ENCODE data around the gene CARD11. TPM values are rescaled to one million over a fixed set of nuclear protein-coding genes. Genes with fewer than 3 reads are reported as not detected.
A peak's percentile ranks its signal among the peaks of the same experiment; 100 is the strongest.

Gene CARD11
- 100 to 1,000 TPM; 136 to 196 TPM for total RNA-seq

GRCh38 chr7:3043544-3044371 lies at the start of gene CARD11:
Gene CARD11 (minus strand): TSS chr7:3043867. CDS start chr7:2958506, 85,361 bp downstream.
- Mint-ChIP-seq H3K36me3 (peaks cover 31% of the 10 kb centered on the region), H3K9me3 (ENCODE audit: low read depth) (no peaks in the 10 kb centered on the region), H3K4me1 (peaks cover 42% of the 10 kb centered on the region), H3K4me3 (peak within 1 kb of the TSS; percentile 99), H3K27ac (peak within 1 kb of the TSS; percentile 95), H3K27me3 (no peaks in the 10 kb centered on the region)
- ATAC-seq (peak; percentile 68), DNase-seq (peak; percentile 77)
- CTCF ChIA-PET: interaction anchor here (1.0 to 5.4 kb wide), 11 partner anchors 11 to 178 kb away, joined by 3 to 28 read pairs (median 4); no protein-coding TSS in a partner anchor

- H3K4me1 Mint-ChIP-seq: peaks cover 69% of the 10 kb centered on the region
- peak overlapping the region; percentile 90 for H3K27ac Mint-ChIP-seq
- peak; percentile 94 for DNase-seq
- CTCF ChIA-PET: interaction anchor here (0.7 to 7.5 kb wide), 17 partner anchors 9 to 228 kb away, joined by 3 to 168 read pairs (median 5); no protein-coding TSS in a partner anchor
- H3K9me3 Mint-ChIP-seq (ENCODE audit: low read depth): no peaks in the 10 kb centered on the region
- ATAC-seq: peak; percentile 81
- H3K4me3 Mint-ChIP-seq: peak overlapping the region; percentile 26
- H3K36me3 Mint-ChIP-seq: peaks cover 17% of the 10 kb centered on the region
- H3K27me3 Mint-ChIP-seq: no peaks in the 10 kb centered on the region
Measured at GRCh38 chr7:3092468-3092867, 48.8 kb upstream of the CARD11 start.

- CTCF ChIA-PET: interaction anchor here (0.7 to 7.5 kb wide), 13 partner anchors 8 to 227 kb away, joined by 3 to 168 read pairs (median 11); no protein-coding TSS in a partner anchor
- DNase-seq: no peak
- Mint-ChIP-seq H3K36me3 (peaks cover 11% of the 10 kb centered on the region), H3K4me1 (peaks cover 66% of the 10 kb centered on the region), H3K27ac (peak overlapping the region; percentile 90), H3K9me3 (ENCODE audit: low read depth) (no peaks in the 10 kb centered on the region), H3K27me3 (no peaks in the 10 kb centered on the region), H3K4me3 (peak overlapping the region; percentile 26)
- no peak for ATAC-seq
Measured at GRCh38 chr7:3091631-3092030, 48.0 kb upstream of the CARD11 start.

- no peak for ATAC-seq
- CTCF ChIA-PET: interaction anchor here (0.8 to 7.5 kb wide), 12 partner anchors 8 to 203 kb away, joined by 3 to 168 read pairs (median 5); partner anchors contain the start of gene CARD11
- H3K36me3 Mint-ChIP-seq: no peaks in the 10 kb centered on the region
- no peak for DNase-seq
- no peaks in the 10 kb centered on the region for H3K9me3 Mint-ChIP-seq (ENCODE audit: low read depth)
- H3K4me1 Mint-ChIP-seq: peaks cover 46% of the 10 kb centered on the region
- H3K27ac Mint-ChIP-seq: no peak overlapping the region
- H3K27me3 Mint-ChIP-seq: no peaks in the 10 kb centered on the region
- no peak overlapping the region for H3K4me3 Mint-ChIP-seq
Measured at GRCh38 chr7:3089493-3089892, 45.8 kb upstream of the CARD11 start.

GRCh38 chr7:3087243-3087755 lies 43.6 kb upstream of the CARD11 start:
- H3K4me3 Mint-ChIP-seq: no peak overlapping the region
- no peak overlapping the region for H3K27ac Mint-ChIP-seq

GRCh38 chr7:3083350-3083749 lies 39.7 kb upstream of the CARD11 start:
- H3K4me3 Mint-ChIP-seq: no peak overlapping the region
- peaks cover 2% of the 10 kb centered on the region for H3K4me1 Mint-ChIP-seq
- DNase-seq: no peak
- peaks cover 5% of the 10 kb centered on the region for H3K36me3 Mint-ChIP-seq
- peaks cover 4% of the 10 kb centered on the region for H3K9me3 Mint-ChIP-seq (ENCODE audit: low read depth)
- no peak overlapping the region for H3K27ac Mint-ChIP-seq
- ATAC-seq: no peak
- CTCF ChIA-PET: interaction anchor here (1.0 to 3.3 kb wide), 4 partner anchors 8 to 17 kb away, joined by 4 to 19 read pairs (median 8); no protein-coding TSS in a partner anchor
- H3K27me3 Mint-ChIP-seq: no peaks in the 10 kb centered on the region

More at GRCh38 chr7:3087243-3087755, 43.6 kb upstream of the CARD11 start:
- no peaks in the 10 kb centered on the region for H3K9me3 Mint-ChIP-seq (ENCODE audit: low read depth)
- H3K27me3 Mint-ChIP-seq: no peaks in the 10 kb centered on the region
- DNase-seq (no peak), ATAC-seq (no peak)
- no peaks in the 10 kb centered on the region for H3K36me3 Mint-ChIP-seq
- H3K4me1 Mint-ChIP-seq: peaks cover 28% of the 10 kb centered on the region
- CTCF ChIA-PET: interaction anchor here (0.9 to 2.7 kb wide), 6 partner anchors 18 to 67 kb away, joined by 3 to 13 read pairs (median 4); no protein-coding TSS in a partner anchor

- Mint-ChIP-seq H3K4me3 (no peak overlapping the region), H3K27ac (no peak overlapping the region)
Measured at GRCh38 chr7:3082831-3083230, 39.2 kb upstream of the CARD11 start.

GRCh38 chr7:3082386-3082785 lies 38.7 kb upstream of the CARD11 start:
- H3K27ac Mint-ChIP-seq: no peak overlapping the region
- H3K4me3 Mint-ChIP-seq: no peak overlapping the region
- H3K36me3 Mint-ChIP-seq: peaks cover 5% of the 10 kb centered on the region
- peaks cover 4% of the 10 kb centered on the region for H3K9me3 Mint-ChIP-seq (ENCODE audit: low read depth)
- H3K4me1 Mint-ChIP-seq: no peaks in the 10 kb centered on the region
- DNase-seq (no peak), ATAC-seq (no peak)
- CTCF ChIA-PET: interaction anchor here (3.0 to 3.3 kb wide), 2 partner anchors 8 to 16 kb away, joined by 11 to 19 read pairs; no protein-coding TSS in a partner anchor
- H3K27me3 Mint-ChIP-seq: no peaks in the 10 kb centered on the region

More at GRCh38 chr7:3082831-3083230, 39.2 kb upstream of the CARD11 start:
- ATAC-seq (no peak), DNase-seq (no peak)
- CTCF ChIA-PET: interaction anchor here (1.2 to 3.3 kb wide), 3 partner anchors 8 to 17 kb away, joined by 4 to 19 read pairs (median 11); no protein-coding TSS in a partner anchor
- no peaks in the 10 kb centered on the region for H3K27me3 Mint-ChIP-seq
- peaks cover 4% of the 10 kb centered on the region for H3K9me3 Mint-ChIP-seq (ENCODE audit: low read depth)
- peaks cover 2% of the 10 kb centered on the region for H3K4me1 Mint-ChIP-seq
- peaks cover 5% of the 10 kb centered on the region for H3K36me3 Mint-ChIP-seq

- Mint-ChIP-seq H3K27me3 (no peaks in the 10 kb centered on the region), H3K4me1 (no peaks in the 10 kb centered on the region), H3K9me3 (ENCODE audit: low read depth) (peaks cover 13% of the 10 kb centered on the region), H3K4me3 (no peak overlapping the region), H3K27ac (no peak overlapping the region), H3K36me3 (peaks cover 15% of the 10 kb centered on the region)
- CTCF ChIA-PET: interaction anchor here (1.4 to 3.3 kb wide), 4 partner anchors 11 to 215 kb away, joined by 3 to 11 read pairs (median 4); no protein-coding TSS in a partner anchor
- ATAC-seq: no peak
- no peak for DNase-seq
Measured at GRCh38 chr7:3080106-3080505, 36.4 kb upstream of the CARD11 start.

GRCh38 chr7:3078514-3078913 lies 34.8 kb upstream of the CARD11 start:
- CTCF ChIA-PET: interaction anchor here (1.0 kb wide), 1 partner anchor 76 kb away, joined by 3 read pairs; no protein-coding TSS in a partner anchor
- no peak overlapping the region for H3K4me3 Mint-ChIP-seq
- no peak overlapping the region for H3K27ac Mint-ChIP-seq
- peaks cover 6% of the 10 kb centered on the region for H3K4me1 Mint-ChIP-seq
- DNase-seq (no peak), ATAC-seq (no peak)
- H3K27me3 Mint-ChIP-seq: no peaks in the 10 kb centered on the region
- H3K9me3 Mint-ChIP-seq (ENCODE audit: low read depth): peaks cover 13% of the 10 kb centered on the region
- H3K36me3 Mint-ChIP-seq: peaks cover 17% of the 10 kb centered on the region

GRCh38 chr7:3076700-3077099 lies 33.0 kb upstream of the CARD11 start:
- no peak overlapping the region for H3K27ac Mint-ChIP-seq
- CTCF ChIA-PET: interaction anchor here (1.3 kb wide), 1 partner anchor 13 kb away, joined by 4 read pairs; no protein-coding TSS in a partner anchor
- peaks cover 12% of the 10 kb centered on the region for H3K4me1 Mint-ChIP-seq
- no peak overlapping the region for H3K4me3 Mint-ChIP-seq
- H3K9me3 Mint-ChIP-seq (ENCODE audit: low read depth): peaks cover 13% of the 10 kb centered on the region
- no peaks in the 10 kb centered on the region for H3K27me3 Mint-ChIP-seq
- no peak for DNase-seq
- H3K36me3 Mint-ChIP-seq: peaks cover 17% of the 10 kb centered on the region
- ATAC-seq: no peak

GRCh38 chr7:3076163-3076562 lies 32.5 kb upstream of the CARD11 start:
- no peak for DNase-seq
- no peak for ATAC-seq
- Mint-ChIP-seq H3K4me3 (no peak overlapping the region), H3K27ac (no peak overlapping the region), H3K36me3 (peaks cover 21% of the 10 kb centered on the region), H3K9me3 (ENCODE audit: low read depth) (peaks cover 17% of the 10 kb centered on the region), H3K27me3 (no peaks in the 10 kb centered on the region), H3K4me1 (peaks cover 15% of the 10 kb centered on the region)
- CTCF ChIA-PET: interaction anchor here (0.7 to 1.3 kb wide), 2 partner anchors 14 to 44 kb away, joined by 3 to 4 read pairs; no protein-coding TSS in a partner anchor

GRCh38 chr7:3075441-3075840 lies 31.8 kb upstream of the CARD11 start:
- H3K4me3 Mint-ChIP-seq: no peak overlapping the region
- no peak overlapping the region for H3K27ac Mint-ChIP-seq
- peaks cover 28% of the 10 kb centered on the region for H3K36me3 Mint-ChIP-seq
- peaks cover 24% of the 10 kb centered on the region for H3K9me3 Mint-ChIP-seq (ENCODE audit: low read depth)
- peaks cover 19% of the 10 kb centered on the region for H3K4me1 Mint-ChIP-seq
- CTCF ChIA-PET: interaction anchor here (1.9 kb wide), 1 partner anchor 10 kb away, joined by 5 read pairs; no protein-coding TSS in a partner anchor
- DNase-seq (no peak), ATAC-seq (no peak)
- no peaks in the 10 kb centered on the region for H3K27me3 Mint-ChIP-seq
